ENCODE results near the gene EP400.

Gene EP400

GRCh38 chr12:131912518-131913274 lies 37.0 kb upstream of the EP400 start:
- no peak for DNase-seq (ENCODE audit: low read depth in 2 of 3, low spot score in 1 of 3)

GRCh38 chr12:131913666-131914065 lies 36.1 kb upstream of the EP400 start:
- no peak for DNase-seq (ENCODE audit: low read depth in 2 of 3, low spot score in 1 of 3)

- no peak for DNase-seq (ENCODE audit: low read depth in 2 of 3, low spot score in 1 of 3)
Measured at GRCh38 chr12:131914179-131914702, 35.5 kb upstream of the EP400 start.

GRCh38 chr12:131915000-131915689 lies 34.6 kb upstream of the EP400 start:
- no peak for DNase-seq (ENCODE audit: low read depth in 2 of 3, low spot score in 1 of 3)

GRCh38 chr12:131915823-131916222 lies 33.9 kb upstream of the EP400 start:
- DNase-seq (ENCODE audit: low read depth in 2 of 3, low spot score in 1 of 3) = no peak

GRCh38 chr12:131916306-131917138 lies 33.2 kb upstream of the EP400 start:
- DNase-seq (ENCODE audit: low read depth in 2 of 3, low spot score in 1 of 3) = no peak

GRCh38 chr12:131917139-131917710 lies 32.5 kb upstream of the EP400 start:
- no peak for DNase-seq (ENCODE audit: low read depth in 2 of 3, low spot score in 1 of 3)

GRCh38 chr12:131917711-131918306 lies 31.9 kb upstream of the EP400 start:
- no peak for DNase-seq (ENCODE audit: low read depth in 2 of 3, low spot score in 1 of 3)

GRCh38 chr12:131918311-131919050 lies 31.3 kb upstream of the EP400 start:
- DNase-seq (ENCODE audit: low read depth in 2 of 3, low spot score in 1 of 3) = no peak

GRCh38 chr12:131919051-131919347 lies 30.7 kb upstream of the EP400 start:
- no peak for DNase-seq (ENCODE audit: low read depth in 2 of 3, low spot score in 1 of 3)

GRCh38 chr12:131919366-131920156 lies 30.2 kb upstream of the EP400 start:
- DNase-seq (ENCODE audit: low read depth in 2 of 3, low spot score in 1 of 3) = no peak

- no peak for DNase-seq (ENCODE audit: low read depth in 2 of 3, low spot score in 1 of 3)
Measured at GRCh38 chr12:131920157-131920508, 29.6 kb upstream of the EP400 start.

GRCh38 chr12:131920902-131921840 lies 28.6 kb upstream of the EP400 start:
- DNase-seq (ENCODE audit: low read depth in 2 of 3, low spot score in 1 of 3) = no peak

- DNase-seq (ENCODE audit: low read depth in 2 of 3, low spot score in 1 of 3) = no peak
Measured at GRCh38 chr12:131921866-131922769, 27.6 kb upstream of the EP400 start.

- DNase-seq (ENCODE audit: low read depth in 2 of 3, low spot score in 1 of 3) = no peak
Measured at GRCh38 chr12:131922772-131923171, 27.0 kb upstream of the EP400 start.

GRCh38 chr12:131923260-131923659 lies 26.5 kb upstream of the EP400 start:
- no peak for DNase-seq (ENCODE audit: low read depth in 2 of 3, low spot score in 1 of 3)
